ENCODE measurements around the gene BRINP3.

DNA sequence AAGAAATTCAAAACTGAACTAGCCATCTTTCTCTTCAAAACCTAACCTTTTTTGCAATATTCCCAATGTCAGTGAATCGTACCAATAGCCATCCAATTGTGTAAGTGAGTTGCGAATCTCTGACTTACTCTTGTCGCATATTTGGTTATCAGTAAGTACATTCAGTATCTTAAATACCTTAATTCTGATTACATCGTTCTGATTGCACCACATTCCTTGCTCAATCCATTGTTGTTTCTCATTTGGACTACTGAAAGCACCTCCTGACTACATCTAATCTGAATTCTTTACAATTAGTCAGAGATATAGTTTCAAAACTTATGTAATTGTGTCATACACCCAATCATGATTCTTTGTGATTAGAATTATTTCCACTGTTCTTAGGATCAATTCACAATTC, 16.8 kb upstream of the BRINP3 start:
- TF ChIP-seq, protein P1, sequence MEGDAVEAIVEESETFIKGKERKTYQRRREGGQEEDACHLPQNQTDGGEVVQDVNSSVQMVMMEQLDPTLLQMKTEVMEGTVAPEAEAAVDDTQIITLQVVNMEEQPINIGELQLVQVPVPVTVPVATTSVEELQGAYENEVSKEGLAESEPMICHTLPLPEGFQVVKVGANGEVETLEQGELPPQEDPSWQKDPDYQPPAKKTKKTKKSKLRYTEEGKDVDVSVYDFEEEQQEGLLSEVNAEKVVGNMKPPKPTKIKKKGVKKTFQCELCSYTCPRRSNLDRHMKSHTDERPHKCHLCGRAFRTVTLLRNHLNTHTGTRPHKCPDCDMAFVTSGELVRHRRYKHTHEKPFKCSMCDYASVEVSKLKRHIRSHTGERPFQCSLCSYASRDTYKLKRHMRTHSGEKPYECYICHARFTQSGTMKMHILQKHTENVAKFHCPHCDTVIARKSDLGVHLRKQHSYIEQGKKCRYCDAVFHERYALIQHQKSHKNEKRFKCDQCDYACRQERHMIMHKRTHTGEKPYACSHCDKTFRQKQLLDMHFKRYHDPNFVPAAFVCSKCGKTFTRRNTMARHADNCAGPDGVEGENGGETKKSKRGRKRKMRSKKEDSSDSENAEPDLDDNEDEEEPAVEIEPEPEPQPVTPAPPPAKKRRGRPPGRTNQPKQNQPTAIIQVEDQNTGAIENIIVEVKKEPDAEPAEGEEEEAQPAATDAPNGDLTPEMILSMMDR (IDR thresholded peaks at IDR 0.05 in 4 of 5, conservative IDR thresholded peaks at IDR 0.05 in 1 of 5): no peak
- TF ChIP-seq POLR2A (IDR thresholded peaks at IDR 0.05): no peak

Data from gastrocnemius medialis (tissue), 4 donors.